ENCODE data around the gene PAX8. TPM values are rescaled to one million over a fixed set of nuclear protein-coding genes. Genes with fewer than 3 reads are reported as not detected.

PAX8 gene
- total and polyA plus RNA-seq, 2 experiments from 2014 or later: 0.16 TPM; not detected in 1

DNA sequence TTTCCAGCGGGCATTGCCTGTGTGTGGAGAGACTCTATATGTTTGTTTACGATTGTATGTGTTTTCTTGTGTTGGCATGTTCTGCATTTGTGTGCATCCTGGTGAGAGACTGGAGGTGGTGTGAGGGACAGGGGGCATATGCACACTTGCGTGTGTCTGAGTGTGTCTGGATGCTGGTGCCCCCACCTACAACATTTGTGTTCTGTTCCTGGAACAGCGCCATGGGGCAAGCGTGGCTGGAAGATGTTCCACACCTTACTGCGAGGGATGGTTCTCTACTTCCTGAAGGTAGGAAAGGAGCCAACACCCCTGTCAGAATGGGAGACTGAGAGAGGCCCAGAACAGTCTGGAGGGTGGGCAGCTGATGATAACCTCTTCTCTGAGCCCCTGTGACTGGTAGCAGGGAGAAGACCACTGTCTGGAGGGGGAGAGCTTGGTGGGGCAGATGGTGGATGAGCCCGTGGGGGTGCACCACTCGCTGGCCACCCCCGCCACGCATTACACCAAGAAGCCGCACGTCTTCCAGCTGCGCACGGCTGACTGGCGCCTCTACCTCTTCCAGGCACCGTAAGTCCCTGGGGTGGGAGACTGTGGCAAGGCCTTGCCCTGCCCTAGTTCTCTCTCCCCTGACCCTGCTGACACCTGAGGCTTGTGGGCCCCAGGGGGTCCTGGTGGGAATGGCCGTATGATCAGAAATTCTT, 81.2 kb downstream of the PAX8 start:
- Histone ChIP-seq H2AFZ (no peak overlapping the region), H3K36me3 (replicated peaks; ENCODE audit: insufficient read depth, low read depth) (no peaks in the 10 kb centered on the region), H3K9me2 (replicated peaks; ENCODE audit: insufficient read depth) (no peaks in the 10 kb centered on the region), H3K4me2 (no peak overlapping the region), H3K79me2 (peaks cover 5% of the 10 kb centered on the region), H3K4me3 (no peak overlapping the region), H3K27me3 (no peaks in the 10 kb centered on the region), H4K20me1 (ENCODE audit: insufficient read depth, poor library complexity, severe bottlenecking) (no peaks in the 10 kb centered on the region), H3K9me3 (ENCODE audit: low read depth) (no peaks in the 10 kb centered on the region), H3K4me1 (ENCODE audit: insufficient read depth) (no peaks in the 10 kb centered on the region), H3K27ac (no peak overlapping the region)
- WGBS (ENCODE audit: low lambda C conversion rate, missing lambda C conversion rate): 91% methylated on average over 17 of the region's 17 CpGs
- TF ChIP-seq EZH2phosphoT487 (IDR thresholded peaks at IDR 0.05; ENCODE audit: low read depth, severe bottlenecking, unreplicated experiment): no peak
- TF ChIP-seq, protein P1, sequence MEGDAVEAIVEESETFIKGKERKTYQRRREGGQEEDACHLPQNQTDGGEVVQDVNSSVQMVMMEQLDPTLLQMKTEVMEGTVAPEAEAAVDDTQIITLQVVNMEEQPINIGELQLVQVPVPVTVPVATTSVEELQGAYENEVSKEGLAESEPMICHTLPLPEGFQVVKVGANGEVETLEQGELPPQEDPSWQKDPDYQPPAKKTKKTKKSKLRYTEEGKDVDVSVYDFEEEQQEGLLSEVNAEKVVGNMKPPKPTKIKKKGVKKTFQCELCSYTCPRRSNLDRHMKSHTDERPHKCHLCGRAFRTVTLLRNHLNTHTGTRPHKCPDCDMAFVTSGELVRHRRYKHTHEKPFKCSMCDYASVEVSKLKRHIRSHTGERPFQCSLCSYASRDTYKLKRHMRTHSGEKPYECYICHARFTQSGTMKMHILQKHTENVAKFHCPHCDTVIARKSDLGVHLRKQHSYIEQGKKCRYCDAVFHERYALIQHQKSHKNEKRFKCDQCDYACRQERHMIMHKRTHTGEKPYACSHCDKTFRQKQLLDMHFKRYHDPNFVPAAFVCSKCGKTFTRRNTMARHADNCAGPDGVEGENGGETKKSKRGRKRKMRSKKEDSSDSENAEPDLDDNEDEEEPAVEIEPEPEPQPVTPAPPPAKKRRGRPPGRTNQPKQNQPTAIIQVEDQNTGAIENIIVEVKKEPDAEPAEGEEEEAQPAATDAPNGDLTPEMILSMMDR (IDR thresholded peaks at IDR 0.05; ENCODE audit: poor library complexity): no peak
- DNase-seq (ENCODE audit: low spot score): no peak

DNA sequence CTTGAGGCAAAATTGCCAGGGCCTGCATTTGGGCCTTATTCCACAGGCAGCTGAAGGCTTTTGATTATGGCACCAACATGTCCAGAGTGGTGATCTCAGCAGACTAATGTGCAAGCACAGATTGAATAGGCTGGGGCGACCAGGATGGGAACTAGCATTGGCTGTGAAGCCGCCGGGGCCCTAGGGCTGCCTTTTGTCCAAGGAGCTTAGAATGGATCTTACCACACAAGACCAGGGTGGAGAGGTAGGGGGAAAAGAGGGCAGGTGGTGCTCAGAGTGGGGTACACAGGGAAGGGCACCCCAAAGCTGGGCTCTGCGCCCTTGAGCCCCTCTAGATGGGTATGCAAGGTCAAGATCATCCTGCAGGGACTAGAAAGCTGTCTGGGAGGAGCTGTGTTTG, 81.9 kb downstream of the PAX8 start:
- Histone ChIP-seq H3K79me2 (peaks cover 5% of the 10 kb centered on the region), H3K9me3 (ENCODE audit: low read depth) (no peaks in the 10 kb centered on the region), H3K36me3 (replicated peaks; ENCODE audit: insufficient read depth, low read depth) (no peaks in the 10 kb centered on the region), H3K4me1 (ENCODE audit: insufficient read depth) (no peaks in the 10 kb centered on the region), H3K9me2 (replicated peaks; ENCODE audit: insufficient read depth) (no peaks in the 10 kb centered on the region), H3K27ac (no peak overlapping the region), H2AFZ (no peak overlapping the region), H3K4me3 (no peak overlapping the region), H3K4me2 (no peak overlapping the region), H3K27me3 (no peaks in the 10 kb centered on the region), H4K20me1 (ENCODE audit: insufficient read depth, poor library complexity, severe bottlenecking) (no peaks in the 10 kb centered on the region)
- WGBS (ENCODE audit: low lambda C conversion rate, missing lambda C conversion rate): 94% methylated on average over 4 of the region's 4 CpGs
- no peak for DNase-seq (ENCODE audit: low spot score)
- TF ChIP-seq, protein P1 (IDR thresholded peaks at IDR 0.05; ENCODE audit: poor library complexity): no peak
- TF ChIP-seq EZH2phosphoT487 (IDR thresholded peaks at IDR 0.05; ENCODE audit: low read depth, severe bottlenecking, unreplicated experiment) (no peak), EZH2 (IDR thresholded peaks at IDR 0.05; ENCODE audit: borderline replicate concordance) (no peak)

DNA sequence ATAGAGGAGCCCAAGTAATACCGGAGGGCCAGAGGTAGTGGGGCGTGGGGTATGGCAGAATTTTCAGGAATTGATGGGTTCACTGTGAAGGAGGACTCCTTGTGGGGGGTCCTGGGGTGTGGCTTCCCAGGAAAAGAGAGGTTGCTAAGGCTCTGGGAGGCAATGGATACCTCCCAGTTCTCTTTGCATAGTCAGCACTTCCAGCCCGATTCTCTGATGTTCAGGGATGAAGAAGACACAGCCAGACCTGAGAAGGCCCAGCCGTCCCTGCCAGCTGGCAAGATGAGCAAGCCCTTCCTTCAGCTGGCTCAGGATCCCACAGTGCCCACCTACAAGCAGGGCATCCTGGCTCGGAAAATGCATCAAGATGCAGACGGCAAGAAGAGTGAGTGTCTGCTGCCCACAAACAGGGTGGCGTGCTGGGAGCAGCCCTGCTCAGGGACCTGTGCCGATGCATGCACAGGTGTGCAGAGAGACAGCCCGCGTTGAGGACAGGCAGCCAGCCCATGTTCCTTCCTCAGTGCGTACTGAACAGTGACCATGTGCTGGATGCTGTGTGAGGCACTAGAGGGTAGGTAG, 82.7 kb downstream of the PAX8 start:
- H3K9me3 ChIP-seq (ENCODE audit: low read depth): no peaks in the 10 kb centered on the region
- H3K36me3 ChIP-seq (replicated peaks; ENCODE audit: insufficient read depth, low read depth): no peaks in the 10 kb centered on the region
- no peaks in the 10 kb centered on the region for H4K20me1 ChIP-seq (ENCODE audit: insufficient read depth, poor library complexity, severe bottlenecking)
- H3K4me1 ChIP-seq (ENCODE audit: insufficient read depth): no peaks in the 10 kb centered on the region
- H3K4me3 ChIP-seq: no peak overlapping the region
- no peak overlapping the region for H3K4me2 ChIP-seq
- no peaks in the 10 kb centered on the region for H3K27me3 ChIP-seq
- H3K9me2 ChIP-seq (replicated peaks; ENCODE audit: insufficient read depth): no peaks in the 10 kb centered on the region
- no peak overlapping the region for H2AFZ ChIP-seq
- WGBS (ENCODE audit: low lambda C conversion rate, missing lambda C conversion rate): 95% methylated on average over 11 of the region's 11 CpGs
- TF ChIP-seq, protein P1 (IDR thresholded peaks at IDR 0.05; ENCODE audit: poor library complexity): no peak
- TF ChIP-seq EZH2 (IDR thresholded peaks at IDR 0.05; ENCODE audit: borderline replicate concordance) (no peak), EZH2phosphoT487 (IDR thresholded peaks at IDR 0.05; ENCODE audit: low read depth, severe bottlenecking, unreplicated experiment) (no peak)
- H3K27ac ChIP-seq: no peak overlapping the region
- no peak for DNase-seq (ENCODE audit: low spot score)
- peaks cover 5% of the 10 kb centered on the region for H3K79me2 ChIP-seq

Data from hepatocyte (in vitro differentiated cells).